ENCODE measurements around the gene PSORS1C2.

Gene PSORS1C2

DNA sequence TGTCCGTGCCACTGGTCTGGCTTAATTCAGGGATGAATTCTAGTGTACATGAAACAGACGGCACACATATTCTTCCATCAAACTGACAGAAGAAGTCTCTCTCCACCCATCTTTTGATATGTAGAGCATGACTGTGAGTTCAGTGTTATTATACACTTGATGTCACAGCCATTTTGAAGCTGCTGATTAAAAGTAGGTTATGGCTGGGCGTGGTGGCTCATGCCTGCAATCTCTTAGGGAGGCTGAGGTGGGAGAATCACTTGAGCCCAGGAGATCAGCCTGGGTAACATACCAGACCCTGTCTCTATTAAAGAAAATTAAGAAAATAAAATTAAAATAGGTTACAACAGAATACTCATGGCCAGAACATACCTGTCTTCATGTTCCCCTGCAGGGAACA, 47.2 kb downstream of the PSORS1C2 start:
- no peak for DNase-seq (ENCODE audit: extremely low read depth, low read depth)
- H3K4me3 ChIP-seq (replicated peaks; ENCODE audit: low read depth, low read length), result no peak overlapping the region
- no peak for TF ChIP-seq CTCF (IDR thresholded peaks at IDR 0.05; ENCODE audit: low read depth, low read length, missing control alignments)

DNA sequence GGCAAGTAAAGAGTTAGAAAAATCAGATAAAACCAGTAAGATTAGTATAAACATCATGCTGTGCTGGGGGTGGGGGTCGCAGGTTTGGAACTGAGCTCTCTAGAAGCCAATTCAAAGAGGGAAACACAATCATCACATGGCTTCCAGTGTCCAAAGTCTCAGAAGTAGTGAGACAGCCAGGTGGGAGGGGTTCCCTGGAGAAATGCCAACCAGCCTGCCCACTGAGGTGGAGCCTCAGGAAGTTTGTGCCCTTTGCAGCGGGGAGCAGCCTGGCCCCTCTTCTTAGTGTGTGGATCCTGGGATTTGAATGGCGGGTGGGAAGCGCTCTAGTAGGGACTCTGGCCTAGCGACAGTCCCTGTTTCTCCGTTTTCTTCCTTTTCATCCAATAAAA, 47.9 kb downstream of the PSORS1C2 start:
- TF ChIP-seq CTCF (IDR thresholded peaks at IDR 0.05; ENCODE audit: low read depth, low read length, missing control alignments), result no peak
- H3K4me3 ChIP-seq (replicated peaks; ENCODE audit: low read depth, low read length), result no peak overlapping the region
- DNase-seq (ENCODE audit: extremely low read depth, low read depth), result no peak

- DNase-seq (ENCODE audit: extremely low read depth, low read depth), result no peak
- TF ChIP-seq CTCF (IDR thresholded peaks at IDR 0.05; ENCODE audit: low read depth, low read length, missing control alignments), result no peak
- no peak overlapping the region for H3K4me3 ChIP-seq (replicated peaks; ENCODE audit: low read depth, low read length)
Measured at GRCh38 chr6:31090275-31090972, 48.4 kb downstream of the PSORS1C2 start.
